NK-92 (cell line): ENCODE results near the gene ZNF425.
"Not testable (repeated sequence)": the region's sequence is repeated elsewhere in the genome, so short reads cannot be mapped to it uniquely, and the experiment has no call there.

ENCODE experiments used
- DNase-seq: peaks from one replicate; lab custom pipeline; 2025; ENCODE audit not compliant: unreplicated experiment; lab: John Stamatoyannopoulos, UW

The ZNF425 gene

DNA sequence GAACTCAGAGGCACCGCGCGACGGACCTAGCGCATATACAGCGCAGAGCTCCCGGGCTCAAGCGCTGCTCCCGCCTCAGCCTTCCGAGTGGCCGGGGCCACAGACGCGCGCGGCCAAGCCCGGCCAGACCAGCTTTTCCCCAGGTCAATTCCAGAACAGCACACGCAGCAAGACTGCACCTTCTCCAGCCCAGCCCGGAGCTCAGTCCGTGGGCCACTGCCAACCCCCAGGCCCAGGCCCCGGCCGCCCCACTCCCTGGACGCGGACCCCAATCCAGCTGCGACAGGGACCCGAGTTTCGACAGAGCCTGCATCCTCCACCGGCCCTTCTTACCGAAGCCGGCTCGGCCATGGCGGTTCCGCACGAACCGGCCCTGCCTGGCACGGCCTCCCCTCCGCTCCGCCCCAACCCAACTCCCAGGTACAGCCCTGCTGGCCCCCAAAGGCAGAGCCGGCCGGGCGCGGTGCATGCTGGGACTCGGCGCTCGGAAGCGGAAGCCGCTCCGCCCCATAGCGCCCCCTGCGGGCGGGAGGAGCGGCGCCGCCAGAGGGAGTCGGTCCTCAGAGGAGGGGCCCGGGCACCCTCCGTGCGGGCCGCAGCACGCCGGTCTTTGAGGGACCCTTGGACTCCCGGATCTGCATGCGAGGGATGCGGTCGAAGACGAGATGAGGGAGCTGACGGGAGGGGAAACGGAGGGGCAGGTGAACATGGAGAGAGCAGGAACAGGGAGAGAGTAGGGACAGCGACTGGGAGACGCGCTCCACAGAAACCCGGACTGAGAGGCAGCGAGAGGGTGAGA is at the start of gene ZNF425:
ZNF425 (minus strand) TSS at position 462 of the 799 bp plus-strand sequence; CDS start at position 351, 111 bp downstream.
- peak; percentile 38 for DNase-seq

DNA sequence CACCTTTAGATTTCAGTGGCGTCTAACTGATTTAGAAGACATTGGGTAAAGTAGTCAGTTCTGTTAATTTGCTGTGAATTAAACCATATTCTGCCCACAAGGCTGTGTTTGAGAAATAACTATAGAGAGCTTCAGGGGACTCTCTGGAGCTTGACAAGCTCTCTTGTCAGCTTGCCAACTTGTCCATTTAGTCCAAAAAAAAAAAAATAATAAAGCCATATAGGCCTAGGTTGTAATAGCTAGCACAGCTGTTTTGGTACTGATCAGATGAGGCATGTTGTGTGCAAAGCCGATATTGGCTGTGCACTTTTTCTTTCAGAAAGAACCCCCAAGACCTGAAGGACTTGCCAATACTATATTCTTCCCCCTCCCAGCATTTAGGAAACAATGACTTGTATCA is 49.0 kb upstream of the ZNF425 start:
- DNase-seq, result no peak

DNA sequence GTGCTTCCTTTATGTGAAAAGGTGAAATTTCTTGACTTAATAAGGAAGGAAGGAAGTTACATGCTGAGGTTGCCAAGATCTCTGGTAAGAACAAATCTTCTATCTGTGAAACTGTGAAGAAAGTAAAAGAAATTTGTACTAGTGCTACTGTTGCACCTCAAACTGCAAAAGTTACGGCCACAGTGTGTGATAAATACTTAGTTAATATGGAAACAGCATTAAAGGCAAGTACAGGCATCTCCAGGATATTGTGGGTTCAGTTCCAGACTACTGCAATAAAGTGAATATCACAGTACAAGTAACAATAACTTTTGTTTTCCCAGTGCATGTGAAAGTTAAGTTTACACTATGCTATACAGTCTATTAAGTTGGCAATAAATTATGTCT is 46.4 kb upstream of the ZNF425 start:
- DNase-seq, result no peak

- no peak for DNase-seq
Measured at GRCh38 chr7:149171892-149172533, 45.9 kb upstream of the ZNF425 start.

- DNase-seq, result no peak
Measured at GRCh38 chr7:149166630-149167352, 40.7 kb upstream of the ZNF425 start.

- DNase-seq, result no peak
Measured at GRCh38 chr7:149166142-149166541, 40.0 kb upstream of the ZNF425 start.

- no peak for DNase-seq
Measured at GRCh38 chr7:149161241-149161848, 35.2 kb upstream of the ZNF425 start.

- DNase-seq, result no peak
Measured at GRCh38 chr7:149156898-149157297, 30.8 kb upstream of the ZNF425 start.

DNA sequence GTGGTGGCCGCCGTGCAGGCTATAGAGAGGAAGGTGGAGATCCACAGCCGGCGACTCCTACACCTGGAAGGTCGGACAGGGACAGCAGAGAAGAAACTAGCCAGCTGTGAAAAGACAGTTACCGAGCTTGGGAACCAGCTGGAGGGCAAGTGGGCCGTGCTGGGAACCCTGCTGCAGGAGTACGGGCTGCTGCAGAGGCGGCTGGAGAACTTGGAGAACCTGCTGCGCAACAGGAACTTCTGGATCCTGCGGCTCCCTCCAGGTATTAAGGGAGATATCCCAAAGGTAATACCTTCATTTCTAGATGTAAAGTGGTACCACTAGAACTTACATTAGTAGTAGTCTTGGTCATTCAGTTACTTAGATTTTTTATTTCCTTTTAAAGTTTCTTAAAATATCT is 27.9 kb upstream of the ZNF425 start:
- no peak for DNase-seq

- no peak for DNase-seq
Measured at GRCh38 chr7:149153346-149153745, 27.2 kb upstream of the ZNF425 start.

DNA sequence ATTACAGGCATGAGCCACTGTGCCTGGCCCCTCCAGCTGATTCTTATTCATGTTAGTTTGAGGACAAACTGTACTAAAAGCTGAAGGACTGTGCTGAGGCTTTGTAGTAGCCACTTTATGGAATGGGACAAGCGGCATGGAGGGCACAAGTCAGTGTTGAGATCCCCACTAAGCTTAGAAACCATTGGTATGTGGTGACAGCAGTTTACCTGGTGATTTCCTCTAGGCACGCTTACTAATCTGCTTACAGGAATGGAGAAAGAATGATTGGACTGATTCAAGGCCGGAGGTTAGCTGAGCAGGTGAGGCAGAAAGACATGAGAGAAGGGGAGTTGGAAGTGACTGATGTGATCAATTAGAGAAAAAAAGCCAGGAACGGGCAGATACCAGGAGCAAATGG is 24.9 kb upstream of the ZNF425 start:
- no peak for DNase-seq

GRCh38 chr7:149147752-149148653 is 21.9 kb upstream of the ZNF425 start:
- no peak for DNase-seq

GRCh38 chr7:149147072-149147751 is 21.1 kb upstream of the ZNF425 start, which contains the start of gene ZNF398:
Gene ZNF398 (plus strand): TSS chr7:149147453. CDS start chr7:149147743, 290 bp downstream.
- no peak for DNase-seq

DNA sequence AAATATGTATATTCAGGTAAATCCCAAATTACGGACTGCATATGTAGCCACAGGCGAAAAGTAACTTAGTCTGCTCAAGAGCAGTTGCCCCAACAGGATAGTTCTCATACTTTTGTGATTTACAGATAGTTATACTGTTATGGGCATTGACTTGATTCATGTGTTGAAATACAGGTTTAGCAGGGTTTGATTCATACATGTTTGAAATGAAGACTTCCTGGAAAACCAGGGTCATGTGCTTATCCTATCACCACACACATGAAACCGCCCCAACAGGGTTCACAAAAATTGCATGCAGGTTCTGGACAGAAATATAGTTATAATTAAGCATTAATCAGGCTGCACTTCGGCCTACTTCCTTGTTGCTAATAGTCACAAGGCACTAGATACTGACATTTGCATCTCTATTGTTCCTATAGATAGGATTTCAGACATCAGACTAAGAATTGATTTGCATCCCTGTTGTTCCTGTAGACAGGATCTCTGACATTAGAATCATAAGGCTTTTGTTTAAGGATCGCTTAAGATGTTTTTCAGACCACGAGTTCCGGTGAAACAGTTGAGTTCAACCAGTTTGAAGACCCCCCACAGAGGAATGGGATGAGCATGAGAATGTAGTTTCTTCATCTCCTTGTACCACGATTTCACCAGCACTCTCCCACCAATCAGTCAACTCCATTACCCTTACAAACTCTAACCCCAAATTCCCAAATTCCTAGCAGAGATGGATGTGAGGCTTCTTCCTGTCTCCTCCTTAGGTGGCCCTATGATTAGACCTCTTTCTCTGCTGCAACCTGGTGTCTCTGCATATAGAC is 19.1 kb upstream of the ZNF425 start:
- DNase-seq, result no peak

GRCh38 chr7:149144436-149144922 is 18.4 kb upstream of the ZNF425 start:
- not testable (repeated sequence) for DNase-seq

DNA sequence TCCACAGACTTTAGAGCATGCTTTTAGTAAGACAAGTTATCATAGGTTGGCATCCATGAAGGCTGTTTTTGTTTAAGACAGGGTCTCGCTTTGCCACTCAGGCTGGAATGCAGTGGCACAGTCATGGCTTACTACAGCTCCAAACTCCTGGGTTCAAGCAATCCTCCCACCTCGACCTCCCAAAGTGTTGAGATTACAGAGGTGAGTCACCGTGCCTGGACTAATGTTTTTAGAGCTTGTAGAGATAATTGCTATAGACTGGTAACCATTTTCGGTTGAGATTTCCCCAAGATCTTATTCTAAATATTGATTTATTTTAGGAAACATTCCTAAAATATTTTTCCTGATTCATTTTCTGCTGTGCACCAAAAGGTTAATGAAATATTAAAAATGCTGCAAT is 15.8 kb upstream of the ZNF425 start:
- DNase-seq, result no peak

DNA sequence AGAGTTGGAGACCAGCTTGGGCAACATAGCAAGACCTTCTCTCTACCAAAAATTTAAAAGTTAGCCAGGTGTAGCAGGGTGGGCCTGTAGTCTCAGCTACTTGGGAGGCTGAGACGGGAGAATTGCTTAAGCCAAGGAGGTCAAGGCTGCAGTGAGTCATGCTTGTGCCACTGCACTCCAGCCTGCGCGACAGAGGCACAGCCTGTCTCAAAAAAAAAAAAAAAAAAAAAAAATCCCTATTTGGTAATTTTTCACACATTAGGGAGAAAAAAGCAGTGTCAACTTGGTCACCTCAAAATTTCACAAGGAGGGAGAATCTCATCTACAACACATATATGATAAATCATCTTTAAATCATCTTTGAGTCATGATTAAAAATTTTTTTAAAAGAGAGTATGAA is 14.7 kb upstream of the ZNF425 start:
- no peak for DNase-seq

DNA sequence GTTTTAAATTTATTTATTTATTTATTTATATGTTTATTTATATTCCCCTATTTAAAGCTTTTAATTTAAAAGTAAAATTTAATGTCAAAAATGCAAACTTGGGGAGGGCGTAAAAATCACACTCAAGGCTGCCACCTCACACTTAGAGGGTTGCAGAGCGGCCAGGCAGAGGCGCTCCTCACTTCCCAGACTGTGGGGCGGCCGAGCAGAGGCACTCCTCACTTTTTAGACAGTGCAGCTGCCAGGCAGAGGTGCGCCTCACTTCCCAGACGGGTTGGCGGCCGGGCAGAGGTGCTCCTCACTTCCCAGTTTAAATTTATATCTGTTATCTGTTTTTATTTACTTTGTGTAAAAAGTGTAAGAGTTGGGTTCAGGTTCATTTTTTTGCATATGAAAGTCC is 10.0 kb upstream of the ZNF425 start:
- no peak for DNase-seq
